SK-N-SH treated with all-trans-retinoic acid at 6 μM for 48 hours (cell line): ENCODE data around the gene SCAMP3.

Experiments
- ATAC-seq: fragments of 200-7000 bp; cut with Tn5 transposase; 3 replicates; pipeline ENCODE4 v1.9.1; 2020; ENCODE audit warnings: mild to moderate bottlenecking, moderate library complexity
- ARNTL ChIP-seq: fragments of 450-650 bp; formaldehyde crosslinking; IDR thresholded peaks from 2 replicates; pipeline ENCODE4 v1.5.0; 2020; ENCODE audit warnings: low read depth, mild to moderate bottlenecking, moderate library complexity, borderline replicate concordance
- BACH2 ChIP-seq: fragments of 250-450 bp; sonication (Bioruptor Pico); IDR thresholded peaks from 2 replicates; pipeline ENCODE4 v1.9.0; 2021; ENCODE audit warnings: mild to moderate bottlenecking, borderline replicate concordance
- CREB5 ChIP-seq: fragments of 250-450 bp; sonication (Bioruptor Pico); IDR thresholded peaks from 2 replicates; pipeline ENCODE4 v1.5.1; 2020; ENCODE audit warnings: low read depth, mild to moderate bottlenecking, moderate library complexity
- CSDC2 ChIP-seq: fragments of 250-450 bp; sonication (Bioruptor Pico); IDR thresholded peaks from 2 replicates; pipeline ENCODE4 v1.5.0; 2020; ENCODE audit warnings: mild to moderate bottlenecking, moderate library complexity
- CSRNP3 ChIP-seq: fragments of 250-450 bp; sonication (Bioruptor Pico); IDR thresholded peaks from 2 replicates; pipeline ENCODE4 v1.5.1; 2021; ENCODE audit warnings: mild to moderate bottlenecking, moderate library complexity
- ESRRG ChIP-seq: fragments of 250-450 bp; sonication (Bioruptor Pico); IDR thresholded peaks from 2 replicates; pipeline ENCODE4 v1.6.1; 2021; ENCODE audit warnings: mild to moderate bottlenecking
- GLIS3 ChIP-seq: fragments of 250-450 bp; sonication (Bioruptor Pico); IDR thresholded peaks from 2 replicates; pipeline ENCODE4 v1.5.0; 2020; ENCODE audit warnings: mild to moderate bottlenecking, moderate library complexity
- ISL1 ChIP-seq: fragments of 250-450 bp; sonication (Bioruptor Pico); IDR thresholded peaks from 2 replicates; pipeline ENCODE4 v2.1.2; 2022; ENCODE audit warnings: mild to moderate bottlenecking, moderate library complexity
- OSR1 ChIP-seq: fragments of 250-450 bp; sonication (Bioruptor Pico); IDR thresholded peaks from 2 replicates; pipeline ENCODE4 v1.8.0; 2022; ENCODE audit warnings: moderate library complexity, mild to moderate bottlenecking, inconsistent platforms
- PATZ1 ChIP-seq: fragments of 250-450 bp; sonication (Bioruptor Pico); IDR thresholded peaks from 2 replicates; pipeline ENCODE4 v1.8.0; 2020; ENCODE audit warnings: mild to moderate bottlenecking, moderate library complexity, borderline replicate concordance
- POU6F1 ChIP-seq: fragments of 250-450 bp; sonication (Bioruptor Pico); IDR thresholded peaks from 2 replicates; pipeline ENCODE4 v1.8.0; 2021; ENCODE audit warnings: low read depth, mild to moderate bottlenecking, moderate library complexity, borderline replicate concordance
- RARB ChIP-seq: fragments of 250-450 bp; sonication (Bioruptor Pico); IDR thresholded peaks from 2 replicates; pipeline ENCODE4 v1.8.0; 2021; ENCODE audit warnings: mild to moderate bottlenecking, moderate library complexity
- TCF4 ChIP-seq: fragments of 250-450 bp; sonication (Bioruptor Pico); IDR thresholded peaks from 2 replicates; pipeline ENCODE4 v1.8.0; 2021; ENCODE audit warnings: mild to moderate bottlenecking, moderate library complexity, borderline replicate concordance
- TOX ChIP-seq: fragments of 250-450 bp; sonication (Bioruptor Pico); IDR thresholded peaks from 2 replicates; pipeline ENCODE4 v1.8.0; 2021; ENCODE audit warnings: mild to moderate bottlenecking, moderate library complexity, borderline replicate concordance
- TSHZ2 ChIP-seq: fragments of 250-450 bp; sonication (Bioruptor Pico); IDR thresholded peaks from 2 replicates; pipeline ENCODE4 v1.5.0; 2020; ENCODE audit warnings: mild to moderate bottlenecking, moderate library complexity
- ZC3H10 ChIP-seq: fragments of 250-450 bp; sonication (Bioruptor Pico); IDR thresholded peaks from 2 replicates; pipeline ENCODE4 v1.5.1; 2021; ENCODE audit warnings: mild to moderate bottlenecking, moderate library complexity
- ZFP3 ChIP-seq: fragments of 250-450 bp; sonication (Bioruptor Pico); IDR thresholded peaks from 2 replicates; pipeline ENCODE4 v1.5.0; 2020; ENCODE audit warnings: mild to moderate bottlenecking, moderate library complexity
- ZFP30 ChIP-seq: fragments of 450-650 bp; formaldehyde crosslinking; IDR thresholded peaks from 2 replicates; pipeline ENCODE4 v1.5.0; 2022; ENCODE audit warnings: mild to moderate bottlenecking, moderate library complexity
- ZNF565 ChIP-seq: fragments of 450-650 bp; formaldehyde crosslinking; conservative IDR thresholded peaks from 2 replicates; pipeline ENCODE4 v1.5.0; 2020; ENCODE audit warnings: low read depth, mild to moderate bottlenecking, moderate library complexity
- ZNF8 ChIP-seq: fragments of 450-650 bp; formaldehyde crosslinking; IDR thresholded peaks from 2 replicates; pipeline ENCODE4 v1.5.0; 2020; ENCODE audit warnings: mild to moderate bottlenecking, moderate library complexity

SCAMP3 gene

GRCh38 chr1:155285063-155285462, 22.9 kb upstream of the SCAMP3 start:
- ATAC-seq, result no peak

GRCh38 chr1:155284476-155284875, 22.3 kb upstream of the SCAMP3 start:
- TF ChIP-seq PATZ1 (CRISPR knock-in tag) (no peak), ISL1 (no peak), CREB5 (no peak), ARNTL (no peak), GLIS3 (CRISPR knock-in tag) (no peak), ZNF8 (CRISPR knock-in tag) (no peak), ZFP30 (CRISPR knock-in tag) (no peak), BACH2 (CRISPR knock-in tag) (no peak), TSHZ2 (CRISPR knock-in tag) (no peak), POU6F1 (no peak), OSR1 (CRISPR knock-in tag) (no peak), ESRRG (CRISPR knock-in tag) (no peak), ZFP3 (CRISPR knock-in tag) (no peak)
- no peak for ATAC-seq

More at GRCh38 chr1:155285063-155285462, 22.9 kb upstream of the SCAMP3 start:
- TF ChIP-seq ZNF565 (CRISPR knock-in tag) (no peak), TCF4 (CRISPR knock-in tag) (no peak), CSRNP3 (CRISPR knock-in tag) (no peak), ZFP30 (CRISPR knock-in tag) (no peak), ZFP3 (CRISPR knock-in tag) (no peak), BACH2 (CRISPR knock-in tag) (no peak), ZC3H10 (CRISPR knock-in tag) (no peak), RARB (CRISPR knock-in tag) (no peak), PATZ1 (CRISPR knock-in tag) (no peak), CSDC2 (no peak), OSR1 (CRISPR knock-in tag) (no peak), ARNTL (no peak)

GRCh38 chr1:155282488-155283091, 20.4 kb upstream of the SCAMP3 start:
- ATAC-seq, result no peak
- TF ChIP-seq ARNTL, result no peak
- TF ChIP-seq RARB (CRISPR knock-in tag), result no peak
- TF ChIP-seq PATZ1 (CRISPR knock-in tag), result no peak
- TF ChIP-seq ZNF8 (CRISPR knock-in tag), result no peak
- no peak for TF ChIP-seq GLIS3 (CRISPR knock-in tag)
- no peak for TF ChIP-seq OSR1 (CRISPR knock-in tag)
- no peak for TF ChIP-seq ZFP3 (CRISPR knock-in tag)
- no peak for TF ChIP-seq ISL1
- TF ChIP-seq TOX, result no peak
- no peak for TF ChIP-seq CREB5
- TF ChIP-seq ZNF565 (CRISPR knock-in tag), result no peak
